Stomach (tissue), 4 donors: ENCODE data around the gene CSMD2.

ENCODE experiments used
- EP300 ChIP-seq: sonication (generic); formaldehyde crosslinking; IDR thresholded peaks from one replicate; pipeline ENCODE4 v1.6.1; 2017; ENCODE audit warnings: antibody characterized with exemption
- POLR2A ChIP-seq, 4 donors: fragments of 450-650 bp; IDR thresholded peaks; one replicate each; pipeline ENCODE4 v1.6.1; 2016; ENCODE audit warnings: antibody characterized with exemption in 4 of 4, control low read depth in 2 of 4, mild to moderate bottlenecking in 1 of 4, moderate library complexity in 1 of 4
- TF ChIP-seq, protein P1 (sequence below), 7 experiments: fragments of 450-650 bp in 4 of 7; fragments of 200-600 bp in 3 of 7; sonication (generic) in 3 of 7; IDR thresholded peaks; one replicate each; pipeline ENCODE4 v1.5.1; 2016 to 2019; ENCODE audit warnings: antibody characterized with exemption in 7 of 7, control low read depth in 2 of 7, mild to moderate bottlenecking in 1 of 7

DNA sequence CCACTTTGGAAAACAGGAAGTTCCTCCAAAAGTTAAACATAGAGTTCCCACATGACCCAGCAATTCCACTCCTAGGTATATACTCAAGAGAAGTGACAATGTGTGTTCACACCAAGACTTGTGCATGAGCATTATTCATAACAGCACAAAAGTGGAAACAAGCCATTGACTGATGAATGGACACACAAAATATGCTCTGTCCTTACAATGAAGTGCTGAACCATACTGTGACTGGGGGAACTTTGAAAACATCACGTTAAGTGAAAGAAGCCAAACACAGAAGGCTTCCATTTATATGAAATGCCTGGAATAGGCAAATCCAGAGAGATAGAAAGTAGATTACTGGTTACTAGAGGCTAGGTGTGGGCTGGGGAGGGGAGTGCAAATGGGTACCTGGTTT, 542.3 kb downstream of the CSMD2 start:
- TF ChIP-seq, protein P1, sequence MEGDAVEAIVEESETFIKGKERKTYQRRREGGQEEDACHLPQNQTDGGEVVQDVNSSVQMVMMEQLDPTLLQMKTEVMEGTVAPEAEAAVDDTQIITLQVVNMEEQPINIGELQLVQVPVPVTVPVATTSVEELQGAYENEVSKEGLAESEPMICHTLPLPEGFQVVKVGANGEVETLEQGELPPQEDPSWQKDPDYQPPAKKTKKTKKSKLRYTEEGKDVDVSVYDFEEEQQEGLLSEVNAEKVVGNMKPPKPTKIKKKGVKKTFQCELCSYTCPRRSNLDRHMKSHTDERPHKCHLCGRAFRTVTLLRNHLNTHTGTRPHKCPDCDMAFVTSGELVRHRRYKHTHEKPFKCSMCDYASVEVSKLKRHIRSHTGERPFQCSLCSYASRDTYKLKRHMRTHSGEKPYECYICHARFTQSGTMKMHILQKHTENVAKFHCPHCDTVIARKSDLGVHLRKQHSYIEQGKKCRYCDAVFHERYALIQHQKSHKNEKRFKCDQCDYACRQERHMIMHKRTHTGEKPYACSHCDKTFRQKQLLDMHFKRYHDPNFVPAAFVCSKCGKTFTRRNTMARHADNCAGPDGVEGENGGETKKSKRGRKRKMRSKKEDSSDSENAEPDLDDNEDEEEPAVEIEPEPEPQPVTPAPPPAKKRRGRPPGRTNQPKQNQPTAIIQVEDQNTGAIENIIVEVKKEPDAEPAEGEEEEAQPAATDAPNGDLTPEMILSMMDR (IDR thresholded peaks at IDR 0.05), result no peak
- no peak for TF ChIP-seq POLR2A (IDR thresholded peaks at IDR 0.05)
- no peak for TF ChIP-seq EP300
